ENCODE data around the gene DDR2.
A peak's percentile ranks its signal among the peaks of the same experiment; 100 is the strongest.

Gene DDR2

DNA sequence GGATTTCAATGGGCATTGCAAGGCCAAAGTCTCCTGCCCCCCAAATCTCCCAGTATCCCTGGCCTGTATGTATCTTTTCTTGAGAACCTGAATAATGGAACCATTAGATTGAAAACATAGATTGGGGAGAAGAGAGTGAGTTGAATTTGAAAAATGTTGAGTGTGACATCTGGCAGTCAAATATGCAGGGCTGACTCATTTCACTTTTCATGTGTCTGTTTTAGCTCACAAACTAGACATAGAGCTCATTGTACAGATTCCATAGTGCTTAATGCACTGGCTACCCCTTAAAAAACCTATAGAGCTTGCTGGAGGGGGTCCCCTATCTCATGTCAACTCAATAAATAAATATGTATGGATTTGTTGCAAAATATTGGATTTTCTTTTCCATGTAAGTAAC lies 30.8 kb downstream of the DDR2 start:
- FAIRE-seq (peak; percentile 28), DNase-seq (ENCODE audit: insufficient read length, low spot score) (no peak)
- no peak for TF ChIP-seq SPI1 (IDR thresholded peaks at IDR 0.05; ENCODE audit: low read depth, low read length)
- TF ChIP-seq POU2F2 (IDR thresholded peaks at IDR 0.05; ENCODE audit: low read depth, low read length): no peak
- no peak for TF ChIP-seq POLR2A (IDR thresholded peaks at IDR 0.05; ENCODE audit: low read depth, low read length)
- no peak for TF ChIP-seq TAF1 (IDR thresholded peaks at IDR 0.05; ENCODE audit: low read depth, low read length)
- no peak for TF ChIP-seq POLR2AphosphoS5 (IDR thresholded peaks at IDR 0.05; ENCODE audit: low read depth, low read length)
- no peak for TF ChIP-seq PAX5 (IDR thresholded peaks at IDR 0.05; ENCODE audit: insufficient read depth, low read length, severe bottlenecking)

DNA sequence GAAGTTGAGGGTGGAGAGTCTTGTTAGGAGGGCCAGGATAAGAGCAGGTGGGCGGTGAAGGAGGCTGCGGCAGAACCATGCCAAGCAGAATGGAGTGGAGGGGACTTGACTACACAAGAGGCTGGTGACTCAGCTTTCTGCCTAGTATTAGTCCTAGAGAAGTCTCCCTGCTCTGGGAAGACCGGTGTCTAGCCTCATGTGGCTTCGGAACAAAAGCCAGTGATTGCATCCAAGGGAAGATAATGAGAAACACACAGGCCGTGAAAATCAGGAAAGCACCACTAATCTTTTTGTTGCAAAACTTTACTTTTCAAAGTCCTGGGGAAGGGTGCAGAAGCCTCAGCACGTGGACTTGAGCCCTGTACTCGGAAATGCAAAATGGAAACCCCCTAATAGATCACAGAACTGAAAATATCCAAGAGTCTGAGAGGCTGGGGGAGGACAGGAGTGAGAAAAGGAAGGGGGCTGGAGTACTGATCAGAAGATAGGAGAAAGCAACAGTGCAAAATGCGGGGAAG lies 31.4 kb downstream of the DDR2 start:
- peak; percentile 9 for FAIRE-seq
- TF ChIP-seq POU2F2 (IDR thresholded peaks at IDR 0.05; ENCODE audit: low read depth, low read length): no peak
- no peak for TF ChIP-seq PAX5 (IDR thresholded peaks at IDR 0.05; ENCODE audit: insufficient read depth, low read length, severe bottlenecking)
- no peak for TF ChIP-seq POLR2AphosphoS5 (IDR thresholded peaks at IDR 0.05; ENCODE audit: low read depth, low read length)
- TF ChIP-seq SPI1 (IDR thresholded peaks at IDR 0.05; ENCODE audit: low read depth, low read length): peak; percentile 46; the same call in 1 of the 2 replicates
- no peak for TF ChIP-seq POLR2A (IDR thresholded peaks at IDR 0.05; ENCODE audit: low read depth, low read length)
- DNase-seq (ENCODE audit: insufficient read length, low spot score): no peak

DNA sequence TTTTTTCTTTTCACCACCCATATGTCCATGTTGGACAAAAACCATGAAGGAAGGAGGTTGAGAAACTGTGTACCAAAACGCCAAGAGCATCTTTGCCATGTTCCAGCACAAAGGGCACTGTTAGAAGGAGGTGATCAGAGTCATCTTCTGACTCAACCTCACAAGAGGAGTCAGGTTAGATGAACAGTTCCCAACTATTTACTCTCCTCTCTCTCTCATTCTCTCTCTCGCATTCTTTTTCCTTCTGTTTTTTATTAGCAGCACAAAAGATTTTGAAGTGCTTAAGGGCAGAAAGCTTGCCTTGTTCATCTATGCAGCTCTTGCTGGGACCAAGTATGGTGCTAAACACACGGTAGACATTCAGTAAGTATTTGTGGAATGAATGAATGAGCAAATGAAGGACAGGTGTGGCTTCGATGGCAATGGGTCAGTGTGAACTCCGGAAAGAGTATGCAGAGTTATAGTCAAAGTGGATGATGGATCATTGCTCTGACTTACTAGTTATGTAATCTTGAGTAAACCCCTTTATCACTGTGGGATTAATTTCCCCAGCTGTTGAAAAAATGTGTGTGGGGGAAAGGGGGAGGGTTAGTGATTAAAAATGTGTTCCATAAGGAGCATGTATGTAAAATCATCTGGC lies 33.9 kb downstream of the DDR2 start:
- TF ChIP-seq POU2F2 (IDR thresholded peaks at IDR 0.05; ENCODE audit: low read depth, low read length) (no peak), POLR2AphosphoS5 (IDR thresholded peaks at IDR 0.05; ENCODE audit: low read depth, low read length) (no peak), POLR2A (IDR thresholded peaks at IDR 0.05; ENCODE audit: low read depth, low read length) (no peak), SPI1 (IDR thresholded peaks at IDR 0.05; ENCODE audit: low read depth, low read length) (no peak), PAX5 (IDR thresholded peaks at IDR 0.05; ENCODE audit: insufficient read depth, low read length, severe bottlenecking) (no peak), TAF1 (IDR thresholded peaks at IDR 0.05; ENCODE audit: low read depth, low read length) (no peak)
- no peak for FAIRE-seq
- DNase-seq (ENCODE audit: insufficient read length, low spot score): no peak

DNA sequence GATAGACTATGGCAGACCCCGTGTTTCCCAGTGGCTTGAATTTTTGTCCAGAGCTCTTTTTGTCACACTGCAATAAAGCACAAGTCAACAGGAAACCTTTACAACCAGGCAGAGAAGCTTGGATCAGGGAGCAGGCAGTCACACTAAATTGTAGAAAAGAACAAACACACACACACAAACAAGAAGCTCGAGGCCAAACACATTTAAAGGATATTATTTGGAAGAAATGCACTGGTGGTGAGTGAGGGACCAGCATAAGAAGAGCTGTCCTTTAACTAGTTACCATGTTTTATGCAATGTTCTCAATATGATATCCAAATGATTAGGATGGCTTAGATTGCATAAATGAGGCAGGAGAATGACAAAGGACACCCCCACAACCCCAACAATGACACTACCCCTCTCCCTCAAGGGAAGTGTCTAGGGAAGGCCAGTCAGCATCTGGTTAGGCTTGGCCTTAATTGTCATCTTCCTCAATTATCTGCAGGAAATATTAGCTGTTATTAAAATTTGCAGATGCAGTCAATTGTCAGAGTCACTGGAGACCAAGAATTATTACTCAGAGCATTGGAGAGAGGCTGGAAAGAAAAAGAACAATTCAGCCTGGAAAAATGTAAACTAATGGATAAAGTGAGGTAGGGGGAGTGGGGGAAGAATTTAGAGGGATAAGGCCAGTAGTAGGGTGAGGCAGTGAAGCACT lies 35.3 kb downstream of the DDR2 start:
- DNase-seq (ENCODE audit: insufficient read length, low spot score) (no peak), FAIRE-seq (no peak)
- TF ChIP-seq PAX5 (IDR thresholded peaks at IDR 0.05; ENCODE audit: insufficient read depth, low read length, severe bottlenecking): no peak
- no peak for TF ChIP-seq TAF1 (IDR thresholded peaks at IDR 0.05; ENCODE audit: low read depth, low read length)
- no peak for TF ChIP-seq POU2F2 (IDR thresholded peaks at IDR 0.05; ENCODE audit: low read depth, low read length)
- TF ChIP-seq POLR2AphosphoS5 (IDR thresholded peaks at IDR 0.05; ENCODE audit: low read depth, low read length): no peak
- no peak for TF ChIP-seq POLR2A (IDR thresholded peaks at IDR 0.05; ENCODE audit: low read depth, low read length)
- TF ChIP-seq SPI1 (IDR thresholded peaks at IDR 0.05; ENCODE audit: low read depth, low read length): no peak

DNA sequence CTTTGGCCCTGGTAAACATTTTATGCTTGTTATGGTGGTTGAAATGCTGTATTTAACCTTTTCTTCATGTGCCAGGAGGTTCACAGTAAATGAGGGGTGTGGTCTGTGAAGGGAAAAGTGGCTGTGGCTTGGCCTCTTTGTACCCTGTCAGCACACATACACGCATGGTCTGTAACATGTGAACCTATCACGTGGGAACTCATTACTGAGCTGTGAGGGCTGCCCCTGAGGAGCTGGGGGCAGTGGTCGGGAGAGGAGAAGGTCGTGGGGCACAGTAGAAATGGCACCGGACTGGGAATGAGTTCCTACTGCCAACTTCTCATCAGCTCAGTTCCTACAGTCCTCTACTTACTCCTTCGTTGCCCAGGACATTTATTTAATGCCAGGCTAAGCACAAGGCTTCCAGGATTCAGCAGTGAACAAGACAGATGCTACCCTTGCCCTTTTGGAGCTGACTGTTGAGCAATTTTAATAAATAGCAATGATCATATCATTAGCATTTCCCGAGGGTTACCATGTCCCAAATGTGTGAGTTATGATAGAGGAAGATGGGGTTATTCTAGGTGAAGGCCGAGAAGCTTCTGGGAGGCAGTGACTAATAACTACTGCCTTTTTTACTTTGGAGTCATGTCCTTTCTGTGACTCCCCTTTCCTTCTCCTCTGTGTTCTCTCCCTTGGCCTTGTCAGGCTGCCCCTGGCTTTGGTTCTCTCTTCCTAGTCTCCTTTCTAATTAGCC lies 38.8 kb downstream of the DDR2 start:
- no peak for DNase-seq (ENCODE audit: insufficient read length, low spot score)
- TF ChIP-seq TAF1 (IDR thresholded peaks at IDR 0.05; ENCODE audit: low read depth, low read length): no peak
- no peak for TF ChIP-seq PAX5 (IDR thresholded peaks at IDR 0.05; ENCODE audit: insufficient read depth, low read length, severe bottlenecking)
- no peak for TF ChIP-seq POLR2A (IDR thresholded peaks at IDR 0.05; ENCODE audit: low read depth, low read length)
- no peak for TF ChIP-seq SPI1 (IDR thresholded peaks at IDR 0.05; ENCODE audit: low read depth, low read length)
- no peak for TF ChIP-seq POLR2AphosphoS5 (IDR thresholded peaks at IDR 0.05; ENCODE audit: low read depth, low read length)
- TF ChIP-seq POU2F2 (IDR thresholded peaks at IDR 0.05; ENCODE audit: low read depth, low read length): no peak
- no peak for FAIRE-seq

DNA sequence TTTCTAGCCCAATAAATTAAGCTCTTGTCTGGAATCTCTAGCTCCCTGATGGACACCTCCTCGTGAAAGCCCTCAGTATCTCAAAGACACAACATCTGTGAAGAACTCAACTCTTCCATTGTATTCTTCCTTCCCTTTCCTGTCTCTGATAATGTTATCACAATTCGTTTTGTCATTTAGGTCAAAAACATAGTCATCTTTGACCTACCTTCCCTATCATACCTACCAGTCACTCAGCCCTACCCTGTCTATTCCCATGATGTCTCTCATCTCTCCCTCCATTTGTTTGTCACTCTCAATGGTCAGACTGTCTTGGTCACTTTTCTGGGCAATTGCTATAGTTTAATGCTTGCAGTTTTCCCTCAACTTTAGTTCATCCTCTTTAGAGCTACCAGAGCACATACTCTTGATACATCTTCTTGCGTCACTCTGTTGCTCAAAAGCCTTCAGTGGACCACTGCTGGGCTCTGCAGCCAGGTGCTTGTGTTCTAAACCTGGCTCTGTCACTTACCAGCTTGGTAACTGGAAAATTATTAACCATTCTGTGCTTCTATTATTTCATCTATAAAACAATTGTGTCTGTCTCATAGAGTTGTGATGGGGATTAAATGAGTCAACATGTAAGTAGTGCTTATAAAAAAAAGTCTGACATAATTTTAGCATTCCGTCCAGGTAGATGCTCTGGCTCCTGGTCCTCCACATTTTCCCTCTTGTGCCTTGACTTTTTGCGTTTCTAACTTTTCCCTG lies 39.6 kb downstream of the DDR2 start:
- FAIRE-seq (no peak), DNase-seq (ENCODE audit: insufficient read length, low spot score) (no peak)
- TF ChIP-seq TAF1 (IDR thresholded peaks at IDR 0.05; ENCODE audit: low read depth, low read length): no peak
- no peak for TF ChIP-seq SPI1 (IDR thresholded peaks at IDR 0.05; ENCODE audit: low read depth, low read length)

DNA sequence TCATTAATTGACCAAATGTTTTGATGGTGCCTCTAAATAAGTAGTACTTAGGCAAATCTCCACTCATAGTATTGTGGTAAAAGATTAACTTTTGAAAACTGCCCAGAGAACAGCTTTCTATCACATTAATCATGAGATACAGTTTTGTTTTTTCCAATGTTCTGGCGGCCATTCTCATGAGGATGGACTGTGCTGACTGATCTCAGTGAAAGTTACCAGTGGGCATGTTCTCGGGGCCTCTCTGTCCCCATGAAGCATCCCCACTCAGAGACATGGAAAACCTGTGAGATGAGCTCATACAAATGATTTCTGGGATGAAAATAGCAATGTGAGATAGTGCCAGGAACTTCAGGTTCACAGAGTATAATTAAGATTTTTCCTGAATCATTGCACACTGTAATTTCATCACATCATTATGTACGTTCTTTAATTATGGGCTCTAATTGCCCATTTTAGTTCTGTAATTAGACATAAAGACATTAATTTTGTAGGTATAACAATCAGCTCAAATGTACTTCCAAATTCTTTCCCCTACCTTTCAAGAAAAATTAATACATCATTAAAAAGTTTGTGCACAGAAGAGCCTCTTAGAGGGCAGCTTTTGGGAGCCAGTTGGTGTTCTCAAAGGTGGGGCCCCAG lies 40.5 kb downstream of the DDR2 start:
- FAIRE-seq: no peak
- TF ChIP-seq POLR2AphosphoS5 (IDR thresholded peaks at IDR 0.05; ENCODE audit: low read depth, low read length): no peak
- no peak for TF ChIP-seq PAX5 (IDR thresholded peaks at IDR 0.05; ENCODE audit: insufficient read depth, low read length, severe bottlenecking)
- no peak for TF ChIP-seq SPI1 (IDR thresholded peaks at IDR 0.05; ENCODE audit: low read depth, low read length)
- no peak for TF ChIP-seq TAF1 (IDR thresholded peaks at IDR 0.05; ENCODE audit: low read depth, low read length)
- TF ChIP-seq POU2F2 (IDR thresholded peaks at IDR 0.05; ENCODE audit: low read depth, low read length): no peak
- no peak for TF ChIP-seq POLR2A (IDR thresholded peaks at IDR 0.05; ENCODE audit: low read depth, low read length)
- DNase-seq (ENCODE audit: insufficient read length, low spot score): no peak

DNA sequence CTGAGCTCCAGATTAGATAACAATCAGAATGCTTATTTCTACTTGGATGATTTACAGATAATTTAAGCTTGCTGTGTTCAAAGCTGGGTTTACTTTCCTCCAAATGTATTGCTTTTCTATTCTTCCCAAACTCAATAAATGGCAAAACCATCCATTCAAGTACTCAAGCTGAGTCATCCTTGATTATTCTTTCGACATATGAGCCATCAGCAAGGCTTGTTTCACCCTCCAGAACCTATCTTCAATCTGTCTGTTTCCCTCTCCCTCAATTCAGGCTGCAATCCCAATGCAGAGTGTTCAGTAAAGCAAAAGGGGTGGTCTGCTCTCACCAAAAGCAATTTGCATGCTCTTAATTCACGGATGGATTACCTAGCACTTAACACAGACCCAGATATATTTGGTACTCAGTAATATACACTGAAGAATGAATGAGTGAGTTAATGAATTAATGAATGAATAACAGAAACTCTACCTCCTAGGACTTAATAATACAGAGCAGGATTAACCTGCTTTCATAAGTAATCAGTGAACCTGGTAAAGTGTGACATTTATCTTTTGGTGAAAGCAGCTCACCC lies 41.9 kb downstream of the DDR2 start:
- DNase-seq (ENCODE audit: insufficient read length, low spot score): no peak
- no peak for FAIRE-seq
- TF ChIP-seq POU2F2 (IDR thresholded peaks at IDR 0.05; ENCODE audit: low read depth, low read length): no peak
- TF ChIP-seq PAX5 (IDR thresholded peaks at IDR 0.05; ENCODE audit: insufficient read depth, low read length, severe bottlenecking): no peak
- TF ChIP-seq TAF1 (IDR thresholded peaks at IDR 0.05; ENCODE audit: low read depth, low read length): no peak
- TF ChIP-seq POLR2A (IDR thresholded peaks at IDR 0.05; ENCODE audit: low read depth, low read length): no peak
- TF ChIP-seq POLR2AphosphoS5 (IDR thresholded peaks at IDR 0.05; ENCODE audit: low read depth, low read length): no peak
- TF ChIP-seq SPI1 (IDR thresholded peaks at IDR 0.05; ENCODE audit: low read depth, low read length): no peak

Measured in GM12891 (cell line).